GM18870 (cell line): ENCODE measurements around the gene TOM1L1.

ENCODE experiments used
- ATAC-seq: cut with Tn5 transposase; IDR thresholded peaks from one replicate; pipeline ENCODE4 v1.9.1; 2021; ENCODE audit warnings: moderate library complexity; ENCODE audit not compliant: unreplicated experiment

TOM1L1 gene

DNA sequence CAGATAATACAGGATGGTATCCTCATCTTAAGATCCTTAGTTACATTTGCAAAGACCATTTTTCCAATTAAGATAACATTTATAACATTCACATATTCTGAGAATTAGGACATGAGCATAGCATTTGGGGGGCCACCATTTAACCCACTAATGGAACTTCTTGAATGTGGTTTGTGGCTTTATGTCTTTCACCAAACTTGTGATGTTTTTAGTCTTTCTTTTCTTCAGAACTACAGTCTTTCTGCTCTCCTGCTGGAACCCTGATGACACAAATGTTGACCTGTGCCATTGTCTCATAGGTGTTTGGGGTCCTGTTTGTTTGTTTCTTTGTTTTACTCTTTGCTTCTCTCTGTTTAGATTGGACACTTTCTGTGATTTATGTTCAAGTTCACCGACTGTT lies 44.6 kb downstream of the TOM1L1 start:
- ATAC-seq: no peak

DNA sequence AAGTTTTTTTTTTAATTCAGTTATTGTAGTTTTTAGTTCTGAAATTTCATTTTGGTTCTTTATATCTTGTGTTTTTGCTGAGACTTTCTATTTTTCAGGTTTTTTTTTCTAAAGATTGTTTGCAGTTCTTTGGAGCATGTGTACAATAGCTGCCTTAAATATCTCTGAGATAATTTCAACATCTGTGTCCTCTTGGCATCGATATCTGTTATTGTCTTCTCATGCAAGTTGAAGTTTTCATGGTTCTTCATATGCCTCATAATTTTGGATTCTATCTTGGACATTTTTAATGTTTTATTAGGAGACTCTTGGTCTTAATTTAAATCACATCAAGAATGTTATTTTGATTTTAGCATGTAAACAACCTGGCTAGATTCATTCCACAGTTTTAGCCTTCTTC lies 45.0 kb downstream of the TOM1L1 start:
- ATAC-seq: no peak

DNA sequence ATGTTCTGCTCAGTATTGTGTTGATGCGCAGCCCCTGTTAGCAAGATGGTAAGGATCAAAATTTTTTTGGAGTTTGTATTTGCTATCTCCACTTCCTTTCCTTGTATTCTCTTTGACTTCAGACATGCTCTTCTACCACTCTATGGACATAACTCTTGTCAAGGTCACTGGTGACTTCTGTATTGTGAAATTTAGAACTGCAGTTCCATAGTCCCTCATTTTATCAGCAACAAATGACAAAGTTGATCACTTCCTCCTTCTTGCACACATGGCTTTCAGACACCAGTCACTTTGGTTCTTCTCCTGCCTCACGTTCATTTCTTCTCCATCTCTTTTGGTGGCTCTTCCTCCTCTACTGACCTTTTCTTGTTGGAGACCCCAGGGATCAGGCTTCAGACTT lies 46.7 kb downstream of the TOM1L1 start:
- no peak for ATAC-seq

DNA sequence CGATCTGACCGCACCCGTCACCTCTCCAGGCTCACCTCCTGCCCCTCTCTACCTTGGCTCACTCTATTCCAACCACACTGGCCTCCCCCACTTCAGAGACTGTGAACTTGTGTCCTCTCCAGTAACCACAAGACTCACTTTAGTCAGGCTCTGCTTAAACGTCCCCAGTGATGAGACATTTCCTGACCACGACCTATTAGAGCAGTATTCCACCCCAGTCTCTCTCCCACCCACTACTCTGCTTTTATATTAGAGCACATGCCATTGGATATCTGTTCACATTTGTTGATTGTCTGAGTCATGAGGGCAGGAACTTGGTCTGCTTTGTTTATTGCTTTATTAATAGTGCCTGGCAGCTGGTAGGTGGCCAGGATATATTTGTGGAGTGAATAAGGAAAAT lies 47.7 kb downstream of the TOM1L1 start:
- peak; percentile 62 for ATAC-seq

DNA sequence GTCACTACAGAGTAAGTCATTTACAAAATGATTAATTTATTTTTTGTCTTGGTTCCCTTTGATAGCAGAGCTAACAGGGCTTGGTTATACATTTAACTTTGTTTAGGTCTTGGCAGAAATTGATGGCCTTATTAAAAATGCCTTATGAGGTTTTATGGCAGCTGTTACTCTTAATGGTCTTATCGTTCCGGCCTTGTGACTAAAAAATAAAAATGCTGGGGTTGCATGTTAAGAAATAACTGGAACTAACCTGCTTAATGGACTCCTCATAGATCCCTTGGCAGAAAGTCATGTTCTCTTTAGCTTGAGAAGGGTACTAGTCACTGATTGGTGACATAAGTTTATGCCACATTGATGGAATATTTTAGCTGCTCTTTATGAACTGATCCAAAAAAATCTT lies 49.5 kb downstream of the TOM1L1 start:
- no peak for ATAC-seq

DNA sequence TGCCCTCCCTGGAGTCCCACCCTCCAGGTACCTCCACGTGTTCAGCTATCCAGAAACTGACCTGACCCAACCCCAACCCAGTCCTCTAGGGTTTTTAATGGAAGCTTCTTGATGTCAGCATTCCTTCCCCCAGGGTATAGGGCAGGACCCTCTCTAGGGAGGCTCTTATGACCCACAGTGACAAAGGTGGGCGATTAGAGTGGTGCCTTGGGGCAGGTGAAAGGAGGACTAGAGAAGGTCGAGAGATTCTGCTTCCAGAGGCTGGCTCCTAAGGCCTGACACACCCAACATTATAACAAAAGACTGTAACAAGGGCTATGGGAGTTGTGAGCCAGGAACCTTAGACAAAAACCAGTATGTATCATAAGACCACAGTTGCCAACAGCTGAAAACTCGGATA lies 50.6 kb downstream of the TOM1L1 start:
- ATAC-seq: no peak

DNA sequence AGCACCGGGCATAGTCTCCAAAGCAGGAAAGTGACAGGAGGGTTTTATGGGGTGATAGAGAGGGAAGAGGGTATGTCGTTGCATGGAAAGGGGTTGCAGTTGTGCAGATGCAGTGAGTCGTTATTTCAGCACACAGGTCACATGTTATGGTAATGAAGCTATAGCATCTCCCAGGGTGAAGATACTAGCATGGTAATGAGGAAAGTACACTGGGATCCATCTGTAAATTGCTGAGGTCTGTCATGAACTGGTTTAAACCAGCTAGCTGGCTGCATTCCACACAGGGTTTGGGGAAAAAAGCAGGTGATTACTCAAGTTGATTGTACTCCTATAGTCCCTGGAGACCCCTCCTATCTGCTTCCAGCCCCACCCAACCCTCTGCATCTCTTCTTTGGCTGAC lies 56.1 kb downstream of the TOM1L1 start:
- ATAC-seq: no peak

DNA sequence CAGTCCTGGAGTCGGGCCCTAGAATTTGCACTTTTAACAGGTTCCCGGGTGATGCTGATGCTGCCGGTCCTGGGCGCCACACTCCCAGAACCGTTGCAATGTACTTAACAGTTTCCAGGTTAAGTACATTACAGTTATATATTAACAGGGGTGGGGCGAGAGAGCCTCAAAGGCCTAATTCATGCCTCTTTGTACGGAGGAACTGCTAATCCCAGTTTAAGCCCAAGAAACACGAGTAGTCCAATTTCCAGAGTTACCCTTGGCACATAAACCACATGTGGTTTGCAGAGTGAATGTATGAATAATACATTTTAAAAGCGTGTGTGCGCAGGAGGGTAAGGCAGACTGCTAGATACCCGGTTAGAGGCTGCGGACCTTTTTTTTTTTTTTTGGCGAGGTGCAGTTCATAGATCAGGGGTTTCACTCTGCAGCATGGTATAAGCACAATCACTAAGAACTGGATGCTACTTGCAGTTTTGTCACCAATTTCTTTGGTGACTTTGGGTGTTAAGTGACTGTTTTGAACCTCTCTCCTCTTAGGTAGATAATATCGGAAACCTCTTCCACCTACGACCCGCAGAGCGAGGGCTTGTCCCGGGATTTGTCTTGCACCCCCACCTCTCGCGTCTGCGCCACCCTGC lies 67.1 kb downstream of the TOM1L1 start:
- ATAC-seq: peak; percentile 24

DNA sequence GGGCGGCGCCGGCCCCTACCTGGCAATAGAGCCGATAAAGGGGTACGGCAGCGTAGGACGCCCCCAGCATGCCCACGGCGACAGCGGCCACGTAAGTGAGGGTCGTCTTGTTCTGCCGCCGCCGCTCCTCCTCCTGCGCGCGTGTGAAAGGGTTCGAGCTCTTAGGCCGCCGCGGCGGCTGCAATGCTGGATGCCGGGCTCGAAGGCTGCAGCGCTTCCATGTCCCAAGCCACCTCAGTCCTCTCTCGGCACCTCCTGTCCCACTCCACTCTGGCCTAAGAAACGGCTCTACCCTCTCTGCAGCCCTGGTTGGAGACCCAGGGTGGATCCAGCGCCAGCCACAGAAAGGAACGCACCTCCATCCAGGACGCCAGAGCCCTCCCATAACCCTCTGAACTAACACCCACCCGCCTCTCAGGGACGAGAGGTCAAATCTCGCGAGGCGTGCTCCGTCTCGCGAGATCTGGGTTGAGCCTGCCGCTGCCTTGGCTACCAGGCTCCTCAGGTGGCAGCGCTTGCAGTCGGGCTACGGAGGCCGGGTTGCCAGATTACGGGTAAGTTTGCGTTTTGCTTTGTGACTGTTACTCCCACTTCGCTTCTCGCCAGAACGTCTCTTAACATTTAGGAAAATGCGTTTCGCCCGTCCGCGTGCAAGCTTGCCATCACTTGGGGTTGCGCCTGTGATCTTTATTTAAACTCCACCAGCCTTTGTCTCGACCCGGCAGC lies 67.8 kb downstream of the TOM1L1 start, which contains the start of the genes COX11 and STXBP4:
Gene COX11, minus strand, starts transcription at position 393 of the 726 bp plus-strand sequence. Its CDS starts 8 bp downstream, at position 385.
Gene STXBP4, plus strand, starts transcription at position 504 of the 726 bp plus-strand sequence. CDS start 17,455 bp downstream, outside the sequence.
- ATAC-seq: peak; percentile 80

DNA sequence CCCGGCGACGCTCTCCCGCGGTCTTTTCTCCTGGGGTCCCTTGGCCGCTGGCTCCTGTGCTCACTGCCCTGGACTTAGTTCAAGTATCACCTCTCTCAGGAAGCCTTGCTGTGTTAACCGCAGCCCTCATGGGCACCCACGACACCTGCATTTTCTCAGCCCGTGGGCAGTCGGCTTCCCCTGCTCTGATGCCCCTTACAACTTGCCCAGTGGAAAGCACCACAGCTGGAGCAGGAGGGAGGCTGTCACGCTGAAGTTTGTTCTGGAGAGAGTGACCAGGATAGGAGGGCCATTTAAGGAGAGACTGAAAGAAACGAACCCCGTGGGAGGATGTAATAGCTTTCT lies 68.3 kb downstream of the TOM1L1 start:
- ATAC-seq: peak; percentile 22

DNA sequence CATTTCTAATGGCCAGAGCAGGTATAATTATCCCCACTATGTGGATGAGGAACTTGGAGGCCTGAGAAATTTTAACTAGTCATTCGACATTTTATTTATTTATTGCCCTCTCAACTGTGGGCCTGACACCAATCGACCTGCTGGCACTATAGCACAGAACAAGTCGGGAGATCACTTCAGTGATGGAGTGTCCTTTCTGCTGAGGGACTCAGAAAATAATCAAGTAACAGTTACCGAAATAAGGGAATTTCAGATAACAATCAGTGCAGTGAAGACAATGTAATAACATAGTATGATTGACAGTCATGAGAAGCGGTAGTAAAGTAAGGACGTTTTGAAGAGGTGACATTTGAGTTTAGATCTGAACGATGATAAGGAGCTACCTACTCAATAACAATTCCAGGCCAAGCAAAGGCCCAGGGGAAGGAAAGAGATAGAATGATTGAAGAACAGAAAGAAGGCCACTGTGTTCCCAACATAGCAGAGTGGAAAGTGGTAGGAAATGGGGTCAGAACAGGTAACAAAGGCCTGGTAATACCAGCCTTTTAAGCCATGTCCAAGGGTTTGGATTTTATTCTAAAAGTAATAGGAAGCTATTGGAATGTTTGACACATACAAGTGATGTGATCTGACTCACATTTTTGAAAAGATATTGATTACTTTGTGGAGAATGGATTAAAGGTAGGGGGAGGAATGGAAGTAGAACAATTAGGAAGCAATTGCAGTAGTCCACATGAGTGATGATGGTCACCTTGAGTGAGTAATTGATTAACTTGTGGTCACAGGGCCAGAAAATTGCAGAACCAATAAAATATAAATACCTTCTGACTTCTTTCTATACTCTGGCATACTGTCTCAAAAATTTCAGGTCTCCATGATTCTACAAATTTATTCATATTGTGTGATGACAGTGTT lies 69.3 kb downstream of the TOM1L1 start:
- ATAC-seq: no peak

DNA sequence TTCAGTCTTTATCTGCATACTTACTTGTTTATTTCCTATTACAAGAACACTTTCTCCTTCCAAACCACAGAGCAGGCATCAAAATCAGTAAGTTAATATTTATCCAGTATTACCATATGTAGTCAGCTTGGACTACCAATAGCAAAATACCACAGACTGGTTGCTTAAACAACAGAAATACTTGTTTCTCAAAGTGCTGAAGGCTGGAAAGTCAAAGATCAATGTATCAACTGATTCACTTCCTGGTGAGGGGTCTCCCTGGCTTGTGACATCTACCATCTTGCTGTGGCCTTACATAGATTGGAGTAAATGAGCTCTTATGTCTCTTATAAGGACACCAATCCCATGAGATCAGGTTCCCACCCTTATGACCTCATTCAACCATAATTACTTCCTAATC lies 70.5 kb downstream of the TOM1L1 start:
- ATAC-seq: no peak

DNA sequence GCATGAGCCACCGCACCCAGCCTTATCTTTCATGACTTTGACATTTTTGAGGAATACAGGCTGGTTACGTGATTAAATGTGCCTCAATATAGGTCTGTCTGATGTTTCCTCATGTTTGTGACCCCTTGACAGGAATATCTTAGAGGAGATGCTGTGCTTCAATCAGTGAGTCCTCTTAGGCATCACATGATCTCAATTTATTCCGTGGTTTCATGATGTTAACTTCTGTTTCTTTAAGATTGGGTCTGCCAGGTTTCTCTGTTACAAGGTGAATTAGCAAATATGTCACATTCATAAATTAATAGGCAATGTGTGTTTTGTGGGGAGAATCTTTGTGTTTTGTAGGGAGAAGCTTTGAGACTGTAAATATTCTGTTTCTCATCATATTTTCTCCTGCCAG lies 71.2 kb downstream of the TOM1L1 start:
- no peak for ATAC-seq

DNA sequence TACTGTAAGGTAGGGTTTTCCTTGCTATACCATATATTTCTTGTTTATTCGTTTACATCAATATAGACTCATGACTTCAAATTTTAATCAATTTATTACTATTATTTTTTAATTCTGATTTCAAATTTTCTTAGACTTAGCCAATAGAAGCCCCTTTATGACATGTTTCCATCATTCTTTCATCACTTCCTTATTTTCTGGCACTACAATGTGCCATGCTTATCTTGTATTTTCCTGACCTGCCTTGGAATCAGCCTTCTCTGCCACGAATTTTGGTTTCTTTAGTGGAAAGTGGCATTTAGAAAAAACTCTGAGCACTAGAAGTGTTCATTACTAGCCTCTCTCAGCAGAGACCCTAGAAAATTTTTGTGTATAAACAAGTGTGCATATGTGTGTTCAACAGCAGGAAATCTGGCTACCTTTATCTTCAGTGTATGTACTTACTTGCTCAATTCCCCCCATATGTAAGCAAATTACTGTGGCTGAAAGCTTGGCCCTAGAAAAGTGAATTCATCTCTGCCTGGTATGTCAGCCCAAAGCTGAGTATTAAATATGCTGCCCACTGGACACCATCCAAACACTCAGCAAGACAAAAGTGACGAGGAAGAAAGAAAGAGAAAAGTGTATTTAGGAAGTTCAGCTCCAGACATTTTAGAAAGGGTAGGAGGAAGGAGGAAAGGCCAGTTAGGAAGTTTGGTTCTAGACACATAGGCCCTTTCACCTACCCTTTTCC lies 71.9 kb downstream of the TOM1L1 start:
- no peak for ATAC-seq

DNA sequence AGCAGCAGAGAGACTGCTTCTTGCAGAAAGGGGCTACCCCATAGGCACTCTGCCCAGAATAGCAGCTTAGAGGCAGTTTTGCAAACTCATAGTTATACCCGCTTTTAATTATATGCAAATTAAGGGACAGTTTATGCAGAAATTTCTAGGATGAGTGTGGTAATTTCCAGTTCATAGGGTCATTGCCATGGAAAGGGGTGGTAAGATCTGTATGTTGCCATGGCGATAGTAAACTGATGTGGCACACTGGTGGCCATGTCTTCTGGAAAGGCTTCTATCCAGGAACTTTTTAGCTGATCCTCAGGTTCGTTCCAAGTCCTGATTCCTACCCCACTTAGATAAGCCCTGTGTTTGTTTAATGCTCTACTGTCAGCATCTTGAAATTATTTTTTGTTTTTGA lies 74.1 kb downstream of the TOM1L1 start:
- ATAC-seq: no peak

DNA sequence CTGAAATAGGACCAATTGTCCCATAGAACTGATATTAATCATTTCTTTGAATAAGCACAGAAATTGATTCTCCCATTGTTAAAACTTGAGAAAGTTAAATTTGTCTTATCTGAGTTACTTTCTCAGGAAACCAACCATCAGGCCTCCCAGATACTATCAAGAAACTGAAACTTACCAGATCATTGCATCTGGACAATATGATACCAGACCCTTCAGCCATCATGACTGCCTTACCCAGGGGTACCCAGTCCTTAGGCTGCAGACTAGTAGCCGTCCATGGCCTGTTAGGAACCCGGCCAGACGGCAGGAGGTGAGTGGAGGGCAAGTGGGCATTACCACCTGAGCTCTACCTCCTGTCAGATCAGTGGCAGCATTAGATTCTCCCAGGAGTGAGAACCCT lies 75.7 kb downstream of the TOM1L1 start:
- no peak for ATAC-seq

DNA sequence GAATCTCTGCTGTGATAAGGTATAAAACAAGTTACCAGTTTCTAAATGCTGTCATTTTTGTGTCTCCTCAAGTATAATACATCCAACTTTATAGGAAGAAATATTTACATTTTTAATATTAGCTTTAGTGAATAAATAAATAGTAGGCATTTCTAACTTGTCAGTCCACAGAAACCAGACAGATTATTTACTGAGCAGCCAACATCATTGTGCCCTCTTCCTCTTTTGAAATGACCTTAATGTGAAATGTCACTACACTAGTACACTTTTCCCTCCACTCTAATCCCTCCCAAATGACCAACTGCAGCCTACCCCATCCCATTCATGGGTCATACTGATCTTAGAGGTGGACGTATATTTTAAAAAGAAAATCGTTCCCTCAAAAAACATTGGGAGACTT lies 77.1 kb downstream of the TOM1L1 start:
- ATAC-seq: no peak

DNA sequence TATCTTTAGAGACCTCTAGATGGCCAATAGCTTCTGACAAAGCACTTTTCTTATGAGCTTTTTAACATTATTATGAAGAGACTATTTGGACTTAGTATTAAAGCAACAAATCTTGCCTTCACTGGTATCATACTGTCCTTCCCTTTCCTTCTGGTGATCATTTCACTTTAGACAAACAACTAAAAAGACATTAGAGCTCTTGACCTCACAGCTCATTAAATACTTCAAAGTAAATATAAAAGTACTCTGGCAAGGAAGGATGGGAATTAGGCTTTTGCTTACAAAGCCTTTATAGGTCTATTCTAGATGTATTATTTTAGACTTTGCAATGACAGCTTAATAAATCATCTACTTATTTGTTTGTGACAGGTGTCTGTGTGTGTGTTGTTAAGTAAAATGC lies 79.0 kb downstream of the TOM1L1 start:
- no peak for ATAC-seq

DNA sequence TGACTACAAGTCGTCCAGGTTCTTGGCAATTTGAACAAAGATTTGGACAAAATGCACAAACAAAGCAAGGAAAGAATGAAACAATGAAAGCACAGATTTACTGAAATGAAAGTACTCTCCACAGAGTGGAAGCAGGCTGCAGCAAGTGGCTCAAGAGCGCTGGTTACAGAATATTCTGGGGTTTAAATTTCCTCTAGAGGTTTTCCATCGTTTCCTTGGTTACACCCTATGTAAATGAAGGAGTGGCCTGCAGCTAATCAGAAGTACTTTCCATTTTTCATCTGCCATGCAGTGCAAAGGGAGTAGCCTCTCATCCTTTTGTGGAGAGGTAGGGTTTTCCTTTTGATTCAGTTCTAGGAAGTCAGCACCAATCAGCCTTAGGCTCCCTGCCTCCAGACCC lies 79.7 kb downstream of the TOM1L1 start:
- no peak for ATAC-seq

DNA sequence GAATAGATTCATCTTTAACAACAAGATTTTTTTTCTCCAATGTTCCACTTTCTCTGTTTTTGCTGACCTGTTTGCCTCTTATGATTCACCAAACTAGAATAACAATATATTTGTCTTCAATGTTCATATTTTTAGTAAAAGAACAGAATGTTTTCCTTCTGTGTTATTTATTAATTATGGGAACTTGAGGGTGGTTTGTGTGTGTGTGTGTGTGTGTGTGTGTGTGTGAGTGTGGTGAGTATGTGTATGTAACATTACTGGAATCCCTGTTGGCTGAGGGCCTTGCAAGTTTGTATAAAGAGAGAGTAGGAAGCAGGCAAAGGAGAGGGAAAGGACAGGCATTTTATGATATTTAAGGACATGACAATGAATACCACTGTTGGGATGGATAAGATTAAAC lies 81.7 kb downstream of the TOM1L1 start:
- ATAC-seq: no peak

DNA sequence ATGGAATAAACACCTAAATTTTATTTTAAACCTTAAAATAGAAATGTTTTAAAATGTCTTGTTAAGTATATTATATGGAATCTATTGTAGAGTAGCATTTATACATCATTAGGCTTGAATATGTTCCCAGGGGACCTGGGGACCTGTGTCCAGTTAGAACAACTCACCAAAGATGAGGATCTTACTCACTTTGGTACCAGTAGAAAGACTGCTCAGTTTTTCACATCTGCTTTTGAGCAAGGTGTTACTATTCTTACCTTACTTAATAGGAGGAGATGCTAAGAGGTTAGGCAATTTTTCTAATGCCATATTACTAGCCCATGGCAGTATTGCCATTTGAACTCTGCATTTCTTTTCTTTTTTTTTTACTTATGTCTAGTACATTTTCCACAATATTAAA lies 82.6 kb downstream of the TOM1L1 start:
- ATAC-seq: no peak
